Embryonic facial prominence (tissue), 1 donor: Measurements from ENCODE around the gene HECTD1.
"Not testable (repeated sequence)": the region's sequence is repeated elsewhere in the genome, so short reads cannot be mapped to it uniquely, and the experiment has no call there.

Source experiments
- DNase-seq: peaks from one replicate; pipeline ENCODE4 v3.0.0-alpha.2; 2016; ENCODE audit errors: extremely low spot score

HECTD1 gene

GRCh38 chr14:31093884-31094839 lies 113.4 kb downstream of the HECTD1 start:
- not testable (repeated sequence) for DNase-seq

GRCh38 chr14:31092160-31092708 lies 115.4 kb downstream of the HECTD1 start:
- no peak for DNase-seq

GRCh38 chr14:31090883-31091764 lies 116.5 kb downstream of the HECTD1 start:
- DNase-seq: no peak

GRCh38 chr14:31086466-31086865 lies 121.1 kb downstream of the HECTD1 start:
- not testable (repeated sequence) for DNase-seq

GRCh38 chr14:31085027-31085426 lies 122.6 kb downstream of the HECTD1 start:
- DNase-seq: no peak

- DNase-seq: no peak
These were observed 123.2 kb downstream of the HECTD1 start for GRCh38 chr14:31084385-31084784.

- DNase-seq: no peak
These were observed 123.8 kb downstream of the HECTD1 start for GRCh38 chr14:31083781-31084180.

GRCh38 chr14:31080484-31080883 lies 127.1 kb downstream of the HECTD1 start:
- DNase-seq: no peak

GRCh38 chr14:31080056-31080455 lies 127.5 kb downstream of the HECTD1 start:
- DNase-seq: no peak

GRCh38 chr14:31078766-31079165 lies 128.8 kb downstream of the HECTD1 start:
- no peak for DNase-seq

- DNase-seq: no peak
These were observed 132.4 kb downstream of the HECTD1 start for GRCh38 chr14:31075144-31075543.

- no peak for DNase-seq
These were observed 136.4 kb downstream of the HECTD1 start for GRCh38 chr14:31071151-31071550.

GRCh38 chr14:31070431-31070830 lies 137.2 kb downstream of the HECTD1 start:
- DNase-seq: no peak

- DNase-seq: no peak
These were observed 138.2 kb downstream of the HECTD1 start for GRCh38 chr14:31069343-31069742.

- no peak for DNase-seq
These were observed 139.4 kb downstream of the HECTD1 start for GRCh38 chr14:31068235-31068634.

- not testable (repeated sequence) for DNase-seq
These were observed 144.7 kb downstream of the HECTD1 start for GRCh38 chr14:31062908-31063307.

GRCh38 chr14:31060253-31060875 lies 147.2 kb downstream of the HECTD1 start:
- DNase-seq: no peak

GRCh38 chr14:31059152-31059924 lies 148.3 kb downstream of the HECTD1 start:
- no peak for DNase-seq

GRCh38 chr14:31057701-31058364 lies 149.8 kb downstream of the HECTD1 start:
- no peak for DNase-seq

- no peak for DNase-seq
These were observed 150.6 kb downstream of the HECTD1 start for GRCh38 chr14:31057035-31057434.
